KMS-11 (cell line): ENCODE data around the gene METTL1.

Source experiments
- H2AFZ ChIP-seq: fragments of 200-600 bp; sonication (generic); 2 replicates; pipeline ENCODE4 v1.6.1; 2016; ENCODE audit warnings: antibody characterized with exemption, mixed run types, low read depth
- H3K27ac ChIP-seq: fragments of 200-600 bp; sonication (generic); 2 replicates; pipeline ENCODE4 v1.6.1; 2016; ENCODE audit warnings: mild to moderate bottlenecking, mixed run types
- H3K27me3 ChIP-seq: fragments of 200-600 bp; sonication (generic); 2 replicates; pipeline ENCODE4 v1.6.1; 2017; ENCODE audit warnings: mild to moderate bottlenecking, low read depth, mixed run types, moderate library complexity; ENCODE audit not compliant: insufficient read depth
- H3K36me3 ChIP-seq: fragments of 200-600 bp; sonication (generic); 2 replicates; pipeline ENCODE4 v1.6.1; 2017; ENCODE audit warnings: mild to moderate bottlenecking, mixed run types; ENCODE audit not compliant: insufficient read depth
- H3K4me1 ChIP-seq: fragments of 200-600 bp; sonication (generic); 2 replicates; pipeline ENCODE4 v1.6.1; 2016; ENCODE audit warnings: mild to moderate bottlenecking, low read depth, mixed run types; ENCODE audit not compliant: poor library complexity, severe bottlenecking
- H3K4me2 ChIP-seq: fragments of 200-600 bp; sonication (generic); 2 replicates; pipeline ENCODE4 v1.7.0; 2016; ENCODE audit warnings: mild to moderate bottlenecking, mixed run types
- H3K4me3 ChIP-seq: fragments of 200-600 bp; sonication (generic); IDR thresholded peaks from 2 replicates; pipeline ENCODE4 v1.6.1; 2017; ENCODE audit warnings: low read depth, low read length, mixed read lengths; ENCODE audit not compliant: insufficient read depth
- H3K79me2 ChIP-seq: fragments of 200-600 bp; sonication (generic); 2 replicates; pipeline ENCODE4 v1.6.1; 2016; ENCODE audit warnings: low read depth, mixed run types; ENCODE audit not compliant: insufficient read depth
- H3K9ac ChIP-seq: fragments of 200-600 bp; sonication (generic); 2 replicates; pipeline ENCODE4 v1.6.1; 2016; ENCODE audit warnings: mild to moderate bottlenecking, mixed run types
- H4K20me1 ChIP-seq: fragments of 200-600 bp; sonication (generic); 2 replicates; pipeline ENCODE4 v1.6.1; 2016; ENCODE audit warnings: mild to moderate bottlenecking, mixed run types; ENCODE audit not compliant: insufficient read depth
- TF ChIP-seq, protein P1 (sequence below): fragments of 200-600 bp; sonication (generic); conservative IDR thresholded peaks from 2 replicates; pipeline ENCODE4 v1.6.1; 2017; ENCODE audit warnings: low read depth, mild to moderate bottlenecking, antibody characterized with exemption, low read length, moderate library complexity, mixed read lengths

METTL1 gene

DNA sequence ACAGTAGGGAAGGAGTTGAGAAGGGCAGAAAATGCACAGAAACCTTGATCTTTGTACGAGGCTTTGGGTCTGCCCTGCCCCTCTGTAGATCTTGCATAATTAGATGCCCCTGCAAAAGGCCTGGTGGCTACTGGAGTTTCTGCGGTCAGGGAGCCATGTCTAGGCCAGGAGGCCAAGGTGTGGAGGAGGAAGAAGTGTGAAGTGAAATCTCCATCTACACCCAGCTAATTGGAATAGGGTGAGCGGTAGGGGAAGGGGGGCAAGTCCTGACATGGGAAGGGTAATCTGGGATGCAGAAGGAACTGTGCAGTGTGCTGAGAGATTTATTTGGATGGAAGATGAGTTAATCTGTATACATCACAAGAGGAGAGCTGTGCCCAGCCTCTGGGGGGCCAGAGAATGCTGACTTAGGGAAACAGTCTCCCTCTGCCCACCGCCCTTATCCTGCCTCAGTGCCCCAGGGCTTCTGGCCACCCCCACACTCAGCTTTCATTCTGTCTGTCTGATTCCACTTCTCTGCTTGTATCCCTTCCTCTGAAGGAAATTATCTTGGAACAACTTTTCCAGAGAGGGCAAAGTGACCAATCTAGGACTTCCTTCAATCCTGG lies 10.4 kb downstream of the METTL1 start:
- H3K79me2 ChIP-seq, result no peaks in the 10 kb centered on the region
- no peak overlapping the region for H3K9ac ChIP-seq
- peaks cover 18% of the 10 kb centered on the region for H3K27me3 ChIP-seq
- no peak overlapping the region for H2AFZ ChIP-seq
- H3K27ac ChIP-seq, result no peak overlapping the region
- H3K36me3 ChIP-seq, result no peaks in the 10 kb centered on the region
- no peak overlapping the region for H3K4me2 ChIP-seq
- peaks cover 10% of the 10 kb centered on the region for H3K4me1 ChIP-seq
- TF ChIP-seq, protein P1, sequence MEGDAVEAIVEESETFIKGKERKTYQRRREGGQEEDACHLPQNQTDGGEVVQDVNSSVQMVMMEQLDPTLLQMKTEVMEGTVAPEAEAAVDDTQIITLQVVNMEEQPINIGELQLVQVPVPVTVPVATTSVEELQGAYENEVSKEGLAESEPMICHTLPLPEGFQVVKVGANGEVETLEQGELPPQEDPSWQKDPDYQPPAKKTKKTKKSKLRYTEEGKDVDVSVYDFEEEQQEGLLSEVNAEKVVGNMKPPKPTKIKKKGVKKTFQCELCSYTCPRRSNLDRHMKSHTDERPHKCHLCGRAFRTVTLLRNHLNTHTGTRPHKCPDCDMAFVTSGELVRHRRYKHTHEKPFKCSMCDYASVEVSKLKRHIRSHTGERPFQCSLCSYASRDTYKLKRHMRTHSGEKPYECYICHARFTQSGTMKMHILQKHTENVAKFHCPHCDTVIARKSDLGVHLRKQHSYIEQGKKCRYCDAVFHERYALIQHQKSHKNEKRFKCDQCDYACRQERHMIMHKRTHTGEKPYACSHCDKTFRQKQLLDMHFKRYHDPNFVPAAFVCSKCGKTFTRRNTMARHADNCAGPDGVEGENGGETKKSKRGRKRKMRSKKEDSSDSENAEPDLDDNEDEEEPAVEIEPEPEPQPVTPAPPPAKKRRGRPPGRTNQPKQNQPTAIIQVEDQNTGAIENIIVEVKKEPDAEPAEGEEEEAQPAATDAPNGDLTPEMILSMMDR, result no peak
- no peaks in the 10 kb centered on the region for H4K20me1 ChIP-seq
- no peak overlapping the region for H3K4me3 ChIP-seq

DNA sequence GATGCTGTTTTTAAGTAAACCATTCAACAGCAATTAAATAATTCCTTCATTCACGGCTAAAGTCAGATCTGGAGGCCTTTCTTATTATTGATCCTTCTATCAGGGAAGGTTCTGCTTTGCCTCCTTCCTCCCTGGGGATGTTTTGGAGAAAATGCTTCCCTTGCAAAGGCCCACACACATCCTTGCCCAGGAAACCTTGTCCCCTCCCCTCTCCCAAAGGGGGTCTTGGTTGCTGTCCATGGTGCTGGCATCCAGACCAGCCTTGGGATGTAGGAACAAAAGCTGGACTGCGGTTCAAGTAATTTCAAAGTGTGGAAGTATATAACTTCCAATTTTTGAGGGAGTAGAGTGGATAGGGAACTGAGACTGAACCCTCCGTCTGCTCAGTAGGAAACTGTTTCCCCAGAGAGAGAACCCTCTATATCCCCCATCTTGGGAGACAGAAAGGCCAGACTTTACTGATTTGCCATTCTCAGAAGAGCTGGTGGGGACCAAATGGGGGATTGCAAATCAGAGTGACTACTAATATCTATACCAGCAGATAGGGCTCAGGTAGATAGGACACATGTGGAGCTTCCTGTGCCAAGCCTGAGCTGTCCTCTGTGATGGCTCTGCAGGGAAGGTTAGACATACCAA lies 11.4 kb downstream of the METTL1 start:
- Histone ChIP-seq H4K20me1 (no peaks in the 10 kb centered on the region), H3K27ac (no peak overlapping the region), H2AFZ (no peak overlapping the region), H3K4me1 (peaks cover 13% of the 10 kb centered on the region), H3K27me3 (peaks cover 14% of the 10 kb centered on the region), H3K4me3 (no peak overlapping the region), H3K9ac (no peak overlapping the region), H3K36me3 (no peaks in the 10 kb centered on the region), H3K4me2 (no peak overlapping the region), H3K79me2 (no peaks in the 10 kb centered on the region)
- TF ChIP-seq, protein P1, result no peak

- H4K20me1 ChIP-seq, result no peaks in the 10 kb centered on the region
- no peaks in the 10 kb centered on the region for H3K36me3 ChIP-seq
- no peak overlapping the region for H2AFZ ChIP-seq
- H3K27me3 ChIP-seq, result peaks cover 4% of the 10 kb centered on the region
- no peak overlapping the region for H3K27ac ChIP-seq
- H3K4me1 ChIP-seq, result peaks cover 12% of the 10 kb centered on the region
- H3K9ac ChIP-seq, result no peak overlapping the region
- no peaks in the 10 kb centered on the region for H3K79me2 ChIP-seq
- H3K4me2 ChIP-seq, result no peak overlapping the region
- H3K4me3 ChIP-seq, result no peak overlapping the region
- TF ChIP-seq, protein P1, result peak; percentile 94
Measured at GRCh38 chr12:57759360-57759980, 12.4 kb downstream of the METTL1 start.

GRCh38 chr12:57758552-57759359 lies 13.1 kb downstream of the METTL1 start:
- no peaks in the 10 kb centered on the region for H4K20me1 ChIP-seq
- TF ChIP-seq, protein P1, result no peak
- no peaks in the 10 kb centered on the region for H3K79me2 ChIP-seq
- H3K27me3 ChIP-seq, result no peaks in the 10 kb centered on the region; the same call in 1 of the 2 replicates
- H3K4me1 ChIP-seq, result peaks cover 19% of the 10 kb centered on the region
- no peak overlapping the region for H3K9ac ChIP-seq
- no peak overlapping the region for H3K4me2 ChIP-seq
- no peak overlapping the region for H3K4me3 ChIP-seq
- H3K36me3 ChIP-seq, result no peaks in the 10 kb centered on the region
- H3K27ac ChIP-seq, result no peak overlapping the region
- no peak overlapping the region for H2AFZ ChIP-seq
